ENCODE data around the gene DDB1. TPM values are rescaled to one million over a fixed set of nuclear protein-coding genes. Genes with fewer than 3 reads are reported as not detected.

Gene DDB1
- polyA plus RNA-seq, 1 experiment, result 281 TPM

GRCh38 chr11:61375761-61376108 lies 42.8 kb upstream of the DDB1 start:
- CTCF ChIA-PET, result no interaction called here
- Histone ChIP-seq H3K4me3 (ENCODE audit: low read depth, low read length) (no peak overlapping the region), H3K36me3 (ENCODE audit: control insufficient read depth, insufficient read depth, low read length) (0 out of 2 replicates have a peak, but pooled peaks cover 2% of the 10 kb centered on the region), H3K27me3 (ENCODE audit: control insufficient read depth, insufficient read depth, low read length) (no peaks in the 10 kb centered on the region)
- TF ChIP-seq CTCF (IDR thresholded peaks at IDR 0.05; ENCODE audit: insufficient read depth, low read depth, low read length), result no peak
- POLR2A ChIA-PET, result no interaction called here
- DNase-seq (ENCODE audit: low read depth), result no peak

- ChIA-PET POLR2A (no interaction called here), CTCF (interaction anchor here (0.6 kb wide), 1 partner anchor 10 kb away, joined by 3 read pairs; no protein-coding TSS in a partner anchor)
- Histone ChIP-seq H3K4me3 (ENCODE audit: low read depth, low read length) (no peak overlapping the region), H3K36me3 (ENCODE audit: control insufficient read depth, insufficient read depth, low read length) (peaks cover 14% of the 10 kb centered on the region), H3K27me3 (ENCODE audit: control insufficient read depth, insufficient read depth, low read length) (no peaks in the 10 kb centered on the region)
- TF ChIP-seq CTCF (IDR thresholded peaks at IDR 0.05; ENCODE audit: insufficient read depth, low read depth, low read length), result no peak
- DNase-seq (ENCODE audit: low read depth), result no peak
Measured at GRCh38 chr11:61372659-61373420, 39.9 kb upstream of the DDB1 start.

- DNase-seq (ENCODE audit: low read depth), result no peak
- POLR2A ChIA-PET, result no interaction called here
- peaks cover 15% of the 10 kb centered on the region for H3K36me3 ChIP-seq (ENCODE audit: control insufficient read depth, insufficient read depth, low read length)
- TF ChIP-seq CTCF (IDR thresholded peaks at IDR 0.05; ENCODE audit: insufficient read depth, low read depth, low read length), result no peak
- no peak overlapping the region for H3K4me3 ChIP-seq (ENCODE audit: low read depth, low read length)
- CTCF ChIA-PET, result interaction anchor here (1.0 to 2.9 kb wide), 4 partner anchors 11 to 34 kb away, joined by 3 to 12 read pairs (median 8); partner anchors contain the start of gene TMEM216
- no peaks in the 10 kb centered on the region for H3K27me3 ChIP-seq (ENCODE audit: control insufficient read depth, insufficient read depth, low read length)
Measured at GRCh38 chr11:61370349-61371005, 37.6 kb upstream of the DDB1 start.

- TF ChIP-seq CTCF (IDR thresholded peaks at IDR 0.05; ENCODE audit: insufficient read depth, low read depth, low read length), result no peak
- CTCF ChIA-PET, result interaction anchor here (1.1 to 2.9 kb wide), 3 partner anchors 16 to 34 kb away, joined by 8 to 12 read pairs (median 10); no protein-coding TSS in a partner anchor
- Histone ChIP-seq H3K27me3 (ENCODE audit: control insufficient read depth, insufficient read depth, low read length) (no peaks in the 10 kb centered on the region), H3K4me3 (ENCODE audit: low read depth, low read length) (no peak overlapping the region), H3K36me3 (ENCODE audit: control insufficient read depth, insufficient read depth, low read length) (peaks cover 15% of the 10 kb centered on the region)
- POLR2A ChIA-PET, result interaction anchor here (0.5 kb wide), 1 partner anchor 454 kb away, joined by 3 read pairs; no protein-coding TSS in a partner anchor
- no peak for DNase-seq (ENCODE audit: low read depth)
Measured at GRCh38 chr11:61369372-61370348, 36.8 kb upstream of the DDB1 start.
